HG02943 (cell line): Measurements from ENCODE around the gene SLC6A6.

ENCODE experiments used
- ATAC-seq: cut with Tn5 transposase; IDR thresholded peaks from one replicate; pipeline ENCODE4 v1.9.1; 2021; ENCODE audit warnings: mild to moderate bottlenecking, low read depth, moderate library complexity; ENCODE audit not compliant: unreplicated experiment

The SLC6A6 gene

DNA sequence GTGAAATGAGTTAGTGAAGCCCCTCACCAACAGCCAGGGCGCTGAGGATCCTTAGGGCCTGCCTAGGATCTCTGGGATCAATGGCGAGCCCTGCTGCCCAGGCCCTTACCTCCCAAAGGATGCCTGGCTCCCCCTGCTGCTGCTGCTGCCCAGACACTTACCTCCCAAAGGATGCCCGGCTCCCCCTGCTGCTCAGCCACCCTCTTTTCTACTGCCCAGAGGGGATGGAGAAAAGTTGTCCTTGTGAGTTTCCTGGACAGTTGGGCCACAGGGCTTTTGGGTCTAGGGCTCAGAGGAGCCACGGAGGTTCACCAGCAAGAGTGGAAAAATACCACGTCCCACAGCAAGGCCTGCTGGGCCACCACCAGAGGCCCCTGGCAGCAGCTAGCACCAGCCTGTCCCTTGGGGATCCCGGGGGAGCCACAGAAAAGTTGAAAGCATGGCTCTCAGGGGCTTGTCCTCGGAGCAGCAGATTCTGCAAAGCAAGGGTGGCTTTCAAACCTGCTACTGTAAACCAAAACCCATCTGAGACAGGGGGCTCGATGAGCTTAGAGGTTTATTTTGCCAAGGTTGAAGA, 59.4 kb downstream of the SLC6A6 start:
- no peak for ATAC-seq

DNA sequence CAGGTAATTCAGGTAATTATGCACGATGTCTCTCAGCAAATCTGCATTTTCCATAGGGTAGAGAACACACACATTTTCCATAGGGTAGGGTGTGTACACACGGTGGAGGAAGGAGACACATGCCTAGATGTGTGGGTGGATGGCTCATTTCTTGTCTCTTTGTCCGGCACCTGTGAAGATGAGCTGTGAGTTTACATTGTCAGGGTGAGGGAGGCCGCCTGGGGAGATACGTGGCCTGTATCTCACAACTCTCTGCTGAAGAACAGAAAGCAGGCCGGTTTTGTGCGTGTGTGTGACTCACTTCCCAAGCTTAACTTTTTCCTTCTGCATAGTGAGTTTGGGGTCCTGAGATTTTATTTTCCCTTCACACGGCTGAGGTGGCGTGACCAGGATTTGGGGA, 60.3 kb downstream of the SLC6A6 start:
- no peak for ATAC-seq

GRCh38 chr3:14463330-14464140, 61.1 kb downstream of the SLC6A6 start:
- no peak for ATAC-seq

- ATAC-seq, result no peak
These were observed 61.7 kb downstream of the SLC6A6 start for GRCh38 chr3:14464141-14464465.

DNA sequence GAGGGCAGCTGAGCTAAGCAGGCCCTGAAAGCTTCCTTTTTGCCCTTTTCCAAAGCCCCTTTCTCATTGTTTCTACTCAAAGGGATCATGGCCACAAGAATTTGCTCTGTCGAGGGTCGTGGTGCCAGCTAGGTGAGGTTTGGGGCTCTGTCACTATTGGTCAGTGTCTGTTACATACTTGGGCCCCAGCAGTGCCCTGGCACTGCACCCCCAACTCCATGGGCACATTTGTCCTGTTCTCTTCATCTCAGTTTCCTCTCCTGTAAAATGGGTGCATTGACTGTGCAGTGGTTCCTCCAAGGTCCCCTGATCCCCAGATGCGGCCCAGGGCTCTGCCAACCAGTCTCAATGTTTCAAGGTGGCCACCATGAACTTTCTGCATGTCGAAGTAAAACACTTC, 62.1 kb downstream of the SLC6A6 start:
- ATAC-seq, result no peak

- no peak for ATAC-seq
These were observed 63.0 kb downstream of the SLC6A6 start for GRCh38 chr3:14465425-14465824.

- no peak for ATAC-seq
These were observed 63.9 kb downstream of the SLC6A6 start for GRCh38 chr3:14466179-14466903.

DNA sequence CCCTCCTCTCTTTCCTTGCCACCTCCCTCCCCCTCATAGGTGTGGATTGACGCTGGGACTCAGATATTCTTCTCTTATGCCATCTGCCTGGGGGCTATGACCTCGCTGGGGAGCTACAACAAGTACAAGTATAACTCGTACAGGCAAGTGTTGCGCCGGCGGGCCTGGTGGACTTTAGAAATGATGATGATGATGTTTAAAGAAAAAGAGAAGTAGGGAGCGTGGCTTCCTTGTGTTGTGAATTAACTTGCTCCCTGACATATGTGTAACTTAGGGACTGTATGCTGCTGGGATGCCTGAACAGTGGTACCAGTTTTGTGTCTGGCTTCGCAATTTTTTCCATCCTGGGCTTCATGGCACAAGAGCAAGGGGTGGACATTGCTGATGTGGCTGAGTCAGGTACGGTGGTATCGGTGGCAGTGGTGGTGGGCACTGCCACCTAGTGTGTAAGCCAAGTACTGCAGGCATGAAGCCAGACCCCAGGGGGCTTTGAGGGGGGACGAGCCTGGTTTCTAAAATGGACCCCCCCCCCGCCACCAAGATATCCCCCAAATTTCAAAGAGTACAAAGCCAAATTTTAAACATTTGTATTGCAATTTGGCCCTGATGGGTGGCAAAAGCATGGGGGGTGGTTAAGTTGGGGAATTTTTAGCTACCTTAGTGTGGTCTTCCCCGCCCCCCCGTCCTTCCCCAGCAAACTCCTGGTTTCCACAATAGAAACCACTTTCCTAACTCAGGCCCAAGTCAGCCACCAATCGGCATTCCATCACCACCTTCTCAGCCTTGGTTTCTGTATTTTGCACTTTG, 65.6 kb downstream of the SLC6A6 start:
- ATAC-seq, result no peak

DNA sequence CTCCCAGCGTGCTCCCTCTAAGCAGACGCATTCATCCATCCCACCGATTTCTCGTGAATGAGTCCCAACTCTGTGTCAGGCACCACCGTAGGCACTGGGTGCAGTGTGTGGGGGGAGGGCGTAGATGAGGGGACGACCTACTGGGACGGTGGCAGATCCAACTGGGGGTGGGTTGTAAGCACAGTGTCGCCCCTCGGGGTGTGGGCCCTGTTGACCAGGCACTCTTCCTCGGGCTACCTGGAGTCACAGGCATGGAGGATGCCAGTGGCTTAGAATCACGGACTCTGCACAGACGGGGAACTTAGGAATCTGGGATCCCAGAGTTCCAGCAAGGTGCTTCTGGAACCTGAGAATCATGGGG, 66.2 kb downstream of the SLC6A6 start:
- ATAC-seq, result no peak

DNA sequence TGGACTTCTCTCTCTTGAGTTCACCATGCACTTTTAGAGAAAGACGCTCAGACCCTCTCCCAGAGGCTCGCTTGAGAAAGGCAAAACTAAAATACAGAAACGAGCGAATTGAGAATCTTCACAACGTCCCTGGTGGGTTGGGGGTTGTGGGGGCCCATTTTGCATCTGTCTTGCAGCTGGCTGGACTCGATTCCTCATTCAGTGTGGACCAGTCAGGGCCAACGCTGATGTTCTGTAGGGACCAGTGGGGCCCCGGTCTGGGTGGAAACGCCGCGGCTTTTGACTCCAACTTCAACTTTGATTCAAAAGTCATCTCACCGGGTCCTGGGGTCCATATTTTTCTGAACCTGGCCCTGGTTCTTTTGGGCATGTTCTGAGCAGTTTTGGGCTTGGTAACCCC, 68.1 kb downstream of the SLC6A6 start:
- no peak for ATAC-seq

DNA sequence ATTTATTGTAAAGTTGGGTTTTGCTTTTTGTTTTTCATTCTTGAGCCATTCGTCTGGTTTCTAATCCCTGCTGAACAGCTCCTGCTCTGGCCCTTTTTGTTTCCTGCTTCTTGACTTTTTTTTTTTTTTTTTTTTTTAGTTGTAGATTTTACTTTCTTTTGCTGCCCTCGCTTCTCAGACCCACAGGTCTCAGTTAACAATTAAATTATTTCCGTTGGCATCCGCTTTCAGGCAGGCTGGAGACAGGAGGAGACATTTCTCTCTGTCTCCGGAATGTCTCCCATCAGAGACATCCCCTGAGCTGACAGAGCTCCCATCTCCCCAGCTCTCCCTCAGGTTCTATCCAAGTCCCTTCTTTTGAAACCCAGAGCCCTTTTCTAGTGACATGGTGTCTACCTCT, 68.6 kb downstream of the SLC6A6 start:
- no peak for ATAC-seq

DNA sequence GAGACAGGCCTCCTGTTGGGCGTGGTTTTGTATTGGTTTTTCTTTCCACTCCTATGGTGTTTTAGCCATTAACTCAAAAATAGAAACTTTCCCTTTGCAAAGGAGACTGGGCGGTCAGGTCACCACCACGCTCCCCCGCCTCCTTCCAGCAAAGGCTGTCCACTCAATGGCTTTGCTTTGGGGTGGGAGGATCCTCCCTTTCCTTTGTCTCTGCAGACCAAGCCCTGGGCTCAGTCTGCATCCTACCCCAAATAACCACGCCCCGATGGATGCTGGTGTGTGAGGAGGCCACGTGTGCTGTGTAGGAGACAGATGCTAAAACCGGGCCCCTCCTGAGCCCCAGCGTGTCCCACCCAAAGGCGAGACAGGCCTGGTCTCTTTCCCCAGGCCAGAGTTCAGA, 69.3 kb downstream of the SLC6A6 start:
- ATAC-seq, result no peak

GRCh38 chr3:14472471-14473351, 70.3 kb downstream of the SLC6A6 start:
- ATAC-seq, result no peak

GRCh38 chr3:14473411-14473891, 71.0 kb downstream of the SLC6A6 start:
- no peak for ATAC-seq

GRCh38 chr3:14474363-14475081, 72.1 kb downstream of the SLC6A6 start:
- ATAC-seq, result no peak

DNA sequence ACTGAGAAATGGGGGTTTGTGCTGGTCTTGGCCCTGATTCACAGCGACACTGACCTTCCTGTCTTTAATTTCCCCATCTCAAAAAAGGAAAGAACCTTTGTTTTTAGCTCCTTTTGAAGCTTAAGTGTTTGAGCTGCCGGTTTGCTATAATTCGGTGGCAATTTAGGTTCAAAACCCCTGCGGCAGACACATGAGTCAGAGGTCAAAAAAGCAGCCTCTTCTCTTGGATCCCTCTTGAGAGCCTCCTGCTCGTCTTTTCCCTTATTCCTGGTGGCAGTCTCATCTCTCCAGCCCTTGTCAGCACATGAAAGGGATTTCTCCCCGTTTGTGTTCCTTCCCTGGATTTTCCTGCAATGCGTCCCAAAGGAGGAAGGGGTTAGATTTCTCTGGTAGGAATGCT, 73.2 kb downstream of the SLC6A6 start:
- no peak for ATAC-seq

- no peak for ATAC-seq
These were observed 74.3 kb downstream of the SLC6A6 start for GRCh38 chr3:14476583-14477265.

DNA sequence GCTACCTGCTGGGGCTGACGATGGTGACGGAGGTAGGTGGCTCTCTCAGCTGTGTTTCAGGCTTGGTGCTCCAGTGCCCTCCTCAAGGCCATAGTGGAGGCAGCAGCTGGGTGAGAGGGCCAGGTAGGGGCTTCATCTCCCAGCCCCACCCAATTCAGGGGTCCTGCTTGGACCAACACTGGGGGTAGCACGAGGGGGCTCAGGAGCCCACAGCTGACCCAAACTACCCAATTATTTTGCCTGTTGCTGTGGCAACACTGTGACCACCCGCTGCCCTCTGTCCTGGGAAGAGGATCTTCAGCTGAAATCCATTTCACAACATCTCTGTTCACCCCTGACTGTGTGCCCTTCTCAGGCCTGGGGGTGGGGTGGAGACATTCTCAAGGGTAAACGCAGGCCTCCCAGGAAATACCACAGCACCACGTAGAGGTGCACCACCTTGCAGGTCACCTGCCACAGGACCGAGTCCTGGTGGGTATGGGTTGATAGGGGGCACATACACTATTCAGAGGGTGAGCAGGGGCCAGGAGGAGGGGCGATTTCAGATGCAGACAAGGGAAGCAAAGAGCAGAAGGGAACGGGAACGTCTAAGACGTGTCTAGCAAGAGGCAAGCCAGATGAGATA, 75.0 kb downstream of the SLC6A6 start:
- no peak for ATAC-seq
